GM18526 (cell line): ENCODE results near the gene MIPEP.

Experiments used
- POLR2A ChIP-seq: IDR thresholded peaks from 3 replicates; pipeline ENCODE4 v1.6.1; 2011; ENCODE audit not compliant: insufficient read length; ENCODE audit errors: extremely low read depth

The MIPEP gene

GRCh38 chr13:23859455-23859854 is 29.7 kb downstream of the MIPEP start:
- TF ChIP-seq POLR2A, result no peak

DNA sequence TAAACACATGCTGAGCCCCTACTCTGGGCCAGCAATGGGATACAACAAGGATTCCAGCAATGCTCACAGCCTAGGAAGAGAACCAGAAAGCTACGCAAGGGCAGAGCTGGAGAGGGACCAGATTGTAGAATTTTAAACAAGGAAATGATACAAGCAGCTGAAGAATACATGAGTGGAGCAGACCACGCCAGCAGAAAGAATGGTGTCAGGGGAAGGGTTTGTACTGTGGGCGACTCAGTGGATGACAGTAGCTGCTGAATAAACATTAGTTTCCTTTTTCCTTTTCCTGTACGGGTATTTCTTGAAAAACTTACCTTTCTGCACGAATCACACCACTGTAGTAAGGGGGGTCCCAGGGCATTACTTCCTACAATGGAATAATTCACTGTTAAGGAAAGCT is 30.7 kb downstream of the MIPEP start:
- TF ChIP-seq POLR2A, result no peak

DNA sequence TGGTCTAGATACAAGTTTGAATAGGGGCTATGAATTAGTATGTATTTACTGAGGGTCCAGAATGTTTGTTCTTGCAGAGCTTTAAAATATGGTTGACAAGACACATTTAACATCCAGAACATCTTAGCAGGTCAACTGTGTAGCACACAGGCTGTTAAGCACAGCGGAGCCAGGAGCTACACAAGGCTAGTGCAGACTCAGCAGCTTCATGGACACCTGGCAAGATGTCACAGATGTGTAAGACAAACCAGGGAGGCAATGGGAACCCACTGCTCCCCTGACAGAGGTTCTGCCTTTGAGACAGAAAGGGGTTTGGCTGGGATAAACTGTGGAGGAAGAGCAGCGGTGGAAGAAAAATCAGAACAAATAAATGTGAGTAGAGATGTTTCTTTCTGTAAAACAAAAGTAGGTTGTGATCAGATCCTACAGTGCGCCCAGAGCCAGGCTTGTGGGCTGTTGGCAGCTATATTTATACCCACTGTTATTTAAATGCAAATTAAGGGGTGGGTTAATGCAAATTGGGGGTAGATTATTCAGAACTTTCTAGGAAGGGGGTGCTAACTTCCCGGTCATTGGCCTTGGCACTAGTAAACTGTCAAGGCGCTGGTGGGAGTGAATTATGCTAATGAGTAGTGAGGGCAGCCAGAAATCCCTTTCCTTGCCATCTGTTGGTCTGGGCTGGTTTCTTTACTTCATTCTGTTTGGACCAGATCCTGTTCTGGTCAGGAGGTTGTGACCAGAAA is 33.0 kb downstream of the MIPEP start:
- no peak for TF ChIP-seq POLR2A

GRCh38 chr13:23855360-23855759 is 33.8 kb downstream of the MIPEP start:
- no peak for TF ChIP-seq POLR2A

DNA sequence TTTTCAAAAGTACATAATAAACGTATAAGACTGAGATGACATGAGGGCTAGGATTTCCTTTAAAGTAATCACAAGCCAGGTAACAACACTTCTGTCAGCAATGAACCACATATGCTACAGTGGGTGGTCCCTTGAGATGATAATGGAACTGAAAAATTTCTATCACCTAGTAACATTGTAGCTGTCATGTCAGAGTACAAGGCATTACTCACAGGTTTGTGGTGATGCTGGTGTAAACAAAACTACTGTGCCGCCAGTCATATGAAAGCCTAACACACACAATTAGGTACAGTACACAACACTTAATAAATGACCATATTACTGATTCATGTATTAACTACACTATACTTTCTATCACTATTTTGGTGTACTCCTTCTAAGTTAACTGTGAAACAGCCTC is 36.8 kb downstream of the MIPEP start:
- no peak for TF ChIP-seq POLR2A

DNA sequence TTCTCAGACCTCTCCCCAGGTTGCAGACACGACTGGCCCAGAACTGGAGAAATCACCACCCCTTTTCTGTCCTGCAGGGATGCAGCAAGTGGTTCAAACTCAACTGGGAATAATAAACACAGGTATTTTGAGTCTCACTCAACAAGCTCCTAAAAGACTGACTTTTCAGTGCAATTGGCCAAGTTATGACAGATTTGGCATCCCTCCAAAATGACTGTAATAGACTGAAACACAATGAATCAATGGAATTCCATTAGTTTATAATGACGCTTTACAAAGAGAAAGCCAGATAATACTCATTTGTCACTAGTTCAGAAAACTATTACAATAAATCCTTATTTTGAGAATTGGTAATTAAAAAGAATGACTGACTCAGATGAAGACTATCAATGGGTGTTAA is 38.1 kb downstream of the MIPEP start:
- TF ChIP-seq POLR2A, result no peak

DNA sequence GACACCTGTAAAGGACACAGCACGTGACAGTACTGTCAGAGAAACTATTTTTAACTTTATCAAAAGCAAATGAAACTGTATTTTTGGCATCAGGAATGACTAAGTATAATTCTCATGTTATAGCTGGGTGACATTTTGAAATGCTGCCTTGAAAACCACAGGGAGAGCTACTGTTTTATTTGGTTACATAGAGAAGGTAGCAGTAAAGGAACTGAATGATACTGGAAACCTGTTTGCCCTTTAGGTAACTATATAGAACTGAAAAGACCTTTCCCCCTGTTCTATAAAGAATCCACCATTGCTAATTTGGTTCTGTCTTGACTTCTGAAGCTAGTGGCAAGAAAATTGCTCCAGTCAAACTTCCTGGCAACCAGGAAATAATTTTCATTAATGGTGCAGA is 39.1 kb downstream of the MIPEP start:
- TF ChIP-seq POLR2A, result no peak

- TF ChIP-seq POLR2A, result no peak
These were observed 39.5 kb downstream of the MIPEP start for GRCh38 chr13:23849670-23850069.

DNA sequence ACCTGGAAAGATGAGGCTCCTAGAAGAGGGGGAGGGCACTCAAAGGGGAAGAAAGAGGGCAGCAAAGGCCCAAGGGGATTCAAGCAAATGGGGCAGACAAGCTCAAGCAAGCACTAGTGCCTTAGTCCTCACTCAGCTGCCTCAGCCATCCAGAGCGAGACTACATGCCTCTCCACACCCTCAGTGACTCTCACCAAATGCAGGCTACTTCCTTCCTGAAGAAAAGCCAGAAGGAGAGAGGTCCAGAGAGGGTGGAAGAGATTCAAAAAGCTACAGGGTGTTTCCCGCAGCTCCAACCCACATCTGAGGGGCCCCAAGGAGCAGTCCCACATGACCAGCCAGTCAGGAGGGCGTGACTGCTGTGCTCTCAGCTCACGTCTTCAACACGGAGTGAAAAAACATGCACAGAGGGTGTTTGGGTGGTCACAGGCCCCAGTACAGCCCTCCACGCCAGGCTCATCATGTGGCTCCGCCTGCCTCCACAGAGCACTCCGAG is 40.5 kb downstream of the MIPEP start:
- TF ChIP-seq POLR2A, result no peak

DNA sequence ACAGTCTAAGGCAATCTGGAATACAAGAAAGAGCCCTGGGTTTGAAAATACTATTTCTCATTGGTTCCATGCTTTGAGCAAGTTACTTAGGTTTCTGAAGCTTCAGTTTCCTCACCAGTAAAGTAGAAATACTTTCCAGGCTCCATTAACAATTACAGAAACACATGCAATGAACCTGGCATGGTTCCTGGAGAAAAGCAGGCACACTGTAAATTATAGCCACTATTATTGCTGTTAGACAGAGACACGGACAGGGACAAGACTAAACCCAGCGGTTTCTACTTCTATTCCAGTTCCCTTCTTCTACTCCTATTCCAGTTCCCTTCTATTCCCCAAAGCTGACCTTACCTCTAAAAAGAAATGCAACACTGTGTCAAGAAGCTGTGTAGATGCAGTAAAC is 41.2 kb downstream of the MIPEP start:
- no peak for TF ChIP-seq POLR2A

DNA sequence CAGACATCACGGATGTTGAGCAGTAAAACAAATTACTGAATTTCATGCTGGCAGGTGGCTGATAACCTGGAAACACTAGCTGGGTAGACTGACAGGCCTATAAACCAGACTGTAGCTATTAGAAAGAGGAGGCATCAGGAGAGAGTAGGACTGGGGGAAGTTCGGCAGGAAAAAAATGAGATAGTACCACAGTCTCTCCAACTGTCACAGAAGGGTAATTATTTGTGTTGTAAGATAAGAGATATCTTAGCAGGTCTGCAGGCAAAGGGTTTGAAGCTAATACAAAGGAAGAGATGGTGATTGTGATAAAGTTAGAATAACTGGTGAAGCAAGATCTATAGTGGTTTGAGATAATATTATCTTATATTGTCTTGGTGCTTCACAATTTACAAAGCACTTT is 41.7 kb downstream of the MIPEP start:
- no peak for TF ChIP-seq POLR2A

DNA sequence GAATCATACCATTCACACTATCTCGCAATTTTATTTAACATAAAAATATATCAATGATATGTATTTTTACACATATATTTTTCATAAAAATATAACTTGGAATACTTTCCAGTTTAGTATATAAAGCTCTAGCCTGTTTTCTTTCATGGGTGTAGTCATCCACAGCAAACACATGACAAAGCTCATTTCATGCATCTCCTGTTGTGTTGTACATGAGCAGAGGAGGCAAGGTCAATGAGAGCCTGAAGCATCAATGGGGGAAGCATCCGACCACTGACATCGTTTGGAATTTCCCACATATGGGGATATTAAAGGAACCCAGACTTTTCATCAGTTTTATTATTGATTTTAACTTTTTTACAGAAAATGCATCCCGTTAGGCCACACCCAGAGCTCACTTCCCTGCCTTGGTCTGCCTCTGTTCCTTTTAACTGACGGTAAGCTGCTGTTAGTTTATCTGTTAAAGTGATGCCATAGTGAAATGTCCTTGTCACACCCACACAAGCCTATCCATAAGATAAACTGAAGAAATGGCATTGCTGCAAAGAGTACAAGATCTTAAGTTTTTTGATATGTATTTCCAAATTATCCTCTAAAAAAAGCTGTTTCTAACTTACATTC is 44.0 kb downstream of the MIPEP start:
- TF ChIP-seq POLR2A, result no peak

DNA sequence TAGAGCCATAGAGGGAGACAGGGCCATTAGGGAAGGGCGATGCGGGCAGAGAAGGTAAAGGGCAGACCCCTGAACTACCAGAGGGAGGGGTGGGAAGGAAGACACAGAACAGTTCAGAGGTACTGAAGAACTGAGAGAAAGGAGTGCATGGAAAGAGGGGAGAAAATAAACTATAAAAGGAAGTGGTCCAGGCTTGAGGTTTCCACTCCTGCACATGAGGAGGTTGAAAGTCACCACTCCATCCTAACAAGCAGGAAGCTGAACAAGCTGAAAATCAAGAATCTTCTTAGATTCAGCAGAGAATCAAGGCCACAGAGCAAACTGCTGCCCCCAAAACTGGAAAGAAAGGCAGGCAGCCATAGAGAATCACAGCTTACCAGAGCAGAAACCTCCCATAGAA is 45.1 kb downstream of the MIPEP start:
- TF ChIP-seq POLR2A, result no peak

- TF ChIP-seq POLR2A, result no peak
These were observed 45.8 kb downstream of the MIPEP start for GRCh38 chr13:23843436-23843835.

- TF ChIP-seq POLR2A, result no peak
These were observed 46.8 kb downstream of the MIPEP start for GRCh38 chr13:23842406-23842805.

- no peak for TF ChIP-seq POLR2A
These were observed 55.2 kb downstream of the MIPEP start for GRCh38 chr13:23833733-23834611.

DNA sequence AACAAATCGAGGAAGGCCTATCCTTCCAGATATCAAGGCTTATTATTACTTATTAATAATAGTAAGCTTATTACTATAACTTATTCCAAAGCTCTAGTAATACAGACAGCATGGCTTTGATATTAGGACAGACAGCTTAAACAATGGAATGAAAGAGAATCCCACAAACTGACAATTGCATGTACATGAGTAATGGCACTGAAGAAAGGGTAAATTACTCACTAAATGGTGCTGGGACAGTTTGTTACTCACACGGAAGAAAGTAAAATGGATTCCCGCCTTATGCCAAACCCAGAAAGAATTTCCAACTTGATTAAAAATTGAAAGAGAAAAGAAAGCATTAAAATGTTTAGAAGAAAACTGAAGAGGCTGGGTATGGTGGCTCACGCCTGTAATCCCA is 60.3 kb downstream of the MIPEP start:
- TF ChIP-seq POLR2A, result no peak

DNA sequence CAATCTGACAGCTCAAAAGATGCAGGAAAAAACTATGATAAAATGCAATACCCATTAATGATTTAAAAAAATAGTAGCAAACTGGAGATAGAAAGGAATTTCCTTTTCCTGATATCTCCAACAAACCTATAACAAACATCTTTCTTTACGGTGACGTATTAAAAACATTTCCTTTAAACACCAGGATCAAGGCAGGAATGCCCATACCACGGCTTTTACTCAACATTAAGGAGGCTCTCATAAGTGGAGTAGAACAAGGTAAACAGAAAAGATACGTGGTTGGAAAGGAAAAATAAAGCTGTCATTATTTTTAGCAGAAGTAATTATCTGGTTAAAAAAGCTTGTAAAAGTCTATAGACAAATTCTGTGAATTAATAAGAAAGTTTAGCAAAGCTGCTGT is 61.1 kb downstream of the MIPEP start:
- TF ChIP-seq POLR2A, result no peak
